ENCODE results near the gene IFIT2.
"Not testable (repeated sequence)": the region's sequence is repeated elsewhere in the genome, so short reads cannot be mapped to it uniquely, and the experiment has no call there.

Gene IFIT2

DNA sequence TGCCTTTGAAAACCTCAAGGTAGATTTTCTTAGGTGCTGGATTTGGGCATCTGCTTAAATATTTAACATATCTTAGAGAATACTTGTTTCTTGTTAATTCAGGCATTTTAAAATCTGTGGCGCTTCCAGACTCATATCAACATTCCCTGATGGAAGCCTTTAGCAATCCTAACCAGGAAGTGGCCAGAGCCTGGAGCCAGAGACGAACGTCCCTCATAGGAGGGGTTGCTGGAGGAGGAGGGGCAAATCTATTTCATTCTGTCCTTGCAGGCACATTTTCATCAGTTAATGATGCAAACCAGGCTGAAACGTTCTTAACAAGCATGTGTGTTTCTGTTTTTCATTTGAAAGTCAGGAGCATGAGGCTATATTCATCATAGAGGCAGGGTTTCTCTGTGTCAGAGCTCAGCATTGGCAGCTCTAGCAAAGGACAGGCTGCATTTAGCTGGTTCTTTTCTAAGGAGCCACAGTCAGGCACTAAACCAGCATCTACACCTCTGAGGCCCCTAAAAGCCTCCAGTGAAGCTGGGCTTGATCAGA, 17.8 kb upstream of the IFIT2 start:
- Histone ChIP-seq H4K20me1 (no peaks in the 10 kb centered on the region), H3K4me3 (no peak overlapping the region), H3K4me1 (peaks cover 0 to 22% (median 2%) of the 10 kb centered on the region in 10 experiments; a peak in 8 of 20 replicates), H3K9ac (peak overlapping the region in 1 of 11 experiments; percentile 9; a peak in 1 of 22 replicates), H3K36me3 (no peaks in the 10 kb centered on the region), H3K9me3 (replicated peaks in 1 of 11) (peaks cover 0 to 15% (median 11%) of the 10 kb centered on the region in 11 experiments; a peak in 17 of 22 replicates), H3K27me3 (no peaks in the 10 kb centered on the region), H3K4me2 (0 out of 22 replicates have a peak overlapping the region, but pooled peaks of 2 of the 11 experiments have one; percentile 11 to 26), H3K27ac (no peak overlapping the region)
- no peak for TF ChIP-seq Cebpa-rat (IDR thresholded peaks at IDR 0.05)

DNA sequence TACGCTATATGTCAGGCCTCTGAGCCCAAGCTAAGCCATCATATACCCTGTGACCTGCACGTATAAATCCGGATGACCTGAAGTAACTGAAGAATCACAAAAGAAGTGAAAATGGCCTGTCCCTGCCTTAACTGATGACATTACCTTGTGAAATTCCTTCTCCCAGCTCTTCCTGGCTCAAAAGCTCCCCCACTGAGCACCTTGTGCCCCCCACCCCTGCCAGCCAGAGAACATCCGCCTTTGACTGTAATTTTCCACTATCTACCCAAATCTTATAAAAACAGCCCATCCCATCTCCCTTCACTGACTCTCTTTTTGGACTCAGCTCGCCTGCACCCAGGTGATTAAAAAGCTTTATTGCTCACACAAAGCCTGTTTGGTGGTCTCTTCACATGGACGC, 17.1 kb upstream of the IFIT2 start:
- H3K9me3 ChIP-seq (replicated peaks in 1 of 11), result peaks cover 0 to 22% (median 11%) of the 10 kb centered on the region in 11 experiments; a peak in 17 of 22 replicates
- H3K4me1 ChIP-seq, result peaks cover 0 to 17% (median 2%) of the 10 kb centered on the region in 10 experiments; a peak in 7 of 20 replicates
- H3K36me3 ChIP-seq, H3K4me2 ChIP-seq, H3K27ac ChIP-seq, H3K9ac ChIP-seq, H3K27me3 ChIP-seq, H4K20me1 ChIP-seq, H3K4me3 ChIP-seq: not testable (repeated sequence)

DNA sequence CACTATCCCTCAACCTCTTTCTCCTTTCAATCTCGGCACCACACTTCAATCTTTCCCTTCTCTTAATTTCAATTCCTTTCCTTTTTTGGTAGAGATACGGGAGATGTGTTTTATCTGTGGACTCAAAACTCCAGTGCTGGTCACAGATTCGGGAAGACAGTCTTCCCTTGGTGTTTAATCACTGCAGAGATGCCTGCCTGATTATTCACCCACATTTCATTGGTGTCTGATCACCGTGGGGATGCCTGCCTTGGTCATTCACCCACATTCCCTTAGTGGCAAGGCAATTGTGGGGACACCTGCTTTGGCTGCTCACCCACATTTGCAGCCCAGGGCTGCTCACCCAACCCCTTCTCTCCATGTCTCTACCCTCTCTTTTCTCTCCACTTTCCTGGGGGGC, 16.5 kb upstream of the IFIT2 start:
- H3K27me3 ChIP-seq, H4K20me1 ChIP-seq, H3K4me2 ChIP-seq, H3K9ac ChIP-seq, H3K27ac ChIP-seq, H3K36me3 ChIP-seq, H3K4me3 ChIP-seq: not testable (repeated sequence)
- Histone ChIP-seq H3K4me1 (peaks cover 0 to 17% (median 2%) of the 10 kb centered on the region in 10 experiments; a peak in 7 of 20 replicates), H3K9me3 (replicated peaks in 1 of 11) (peaks cover 0 to 23% (median 11%) of the 10 kb centered on the region in 11 experiments; a peak in 17 of 22 replicates)

DNA sequence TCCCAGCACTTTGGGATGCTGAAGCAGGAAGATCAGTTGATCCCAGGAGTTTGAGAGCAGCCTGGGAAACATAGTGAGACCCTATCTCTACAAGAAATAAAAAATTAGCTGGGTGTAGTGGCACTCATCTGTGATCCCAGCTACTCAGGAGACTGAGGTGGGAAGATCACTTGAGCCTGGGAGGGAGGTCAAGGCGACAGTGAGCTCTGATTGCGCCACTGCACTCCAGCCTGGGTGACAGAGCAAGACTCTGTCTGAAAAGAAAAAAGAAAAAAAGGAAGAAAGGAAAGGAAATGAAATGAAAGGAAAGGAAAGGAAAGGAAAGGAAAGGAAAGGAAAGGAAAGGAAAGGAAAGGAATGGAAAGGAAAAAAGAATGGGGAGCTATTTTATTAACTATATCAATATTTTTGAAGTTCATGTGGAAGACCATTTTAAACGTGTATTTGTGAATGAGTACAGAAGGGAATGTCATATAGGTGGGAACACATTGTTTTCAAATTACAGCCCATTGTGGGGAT, 7.1 kb upstream of the IFIT2 start:
- TF ChIP-seq Cebpa-rat (IDR thresholded peaks at IDR 0.05), result no peak
- no peaks in the 10 kb centered on the region for H4K20me1 ChIP-seq
- H3K4me3 ChIP-seq, result 0 out of 20 replicates have a peak overlapping the region, but pooled peaks of 1 of the 10 experiments have one; percentile 20
- peaks cover 13 to 56% (median 29%) of the 10 kb centered on the region in 11 experiments for H3K9me3 ChIP-seq (replicated peaks in 1 of 11)
- H3K27ac ChIP-seq, result peak overlapping the region in 9 of 11 experiments; percentile 41 to 94 (median 87); a peak in 19 of 22 replicates
- H3K27me3 ChIP-seq, result no peaks in the 10 kb centered on the region
- peak overlapping the region in 4 of 11 experiments; percentile 64 to 78 (median 75); a peak in 5 of 22 replicates for H3K9ac ChIP-seq
- peak overlapping the region in 9 of 11 experiments; percentile 61 to 88 (median 76); a peak in 16 of 22 replicates for H3K4me2 ChIP-seq
- peaks cover 16 to 61% (median 44%) of the 10 kb centered on the region in 10 experiments for H3K4me1 ChIP-seq
- no peaks in the 10 kb centered on the region for H3K36me3 ChIP-seq

DNA sequence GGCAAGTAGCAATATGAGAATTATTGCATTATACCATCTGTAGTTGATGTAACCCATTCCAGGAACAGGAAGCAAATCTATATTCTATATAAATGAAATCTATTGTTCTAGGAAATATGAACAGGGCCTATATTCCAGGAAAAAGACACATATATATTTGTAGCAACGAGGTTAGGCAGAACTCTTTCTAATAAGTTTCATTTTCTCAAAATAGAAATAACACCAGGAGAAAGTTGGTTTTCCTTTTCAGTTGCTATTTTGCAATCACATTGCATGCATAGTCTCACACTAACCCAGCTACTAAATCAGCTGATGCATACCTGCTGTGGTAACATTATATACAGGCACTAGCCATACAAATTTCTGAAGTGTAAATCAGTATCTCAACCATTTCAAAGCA, 6.2 kb upstream of the IFIT2 start:
- Histone ChIP-seq H3K4me1 (peaks cover 17 to 69% (median 49%) of the 10 kb centered on the region in 10 experiments), H3K4me3 (peak overlapping the region in 2 of 10 experiments; percentile 7 to 20; a peak in 4 of 20 replicates), H3K9me3 (replicated peaks in 1 of 11) (peaks cover 13 to 56% (median 32%) of the 10 kb centered on the region in 11 experiments), H3K27ac (peak overlapping the region; percentile 55 to 94 (median 85); a peak in 21 of 22 replicates), H4K20me1 (no peaks in the 10 kb centered on the region), H3K4me2 (peak overlapping the region; percentile 20 to 88 (median 70)), H3K9ac (peak overlapping the region in 8 of 11 experiments; percentile 47 to 78 (median 68); a peak in 13 of 22 replicates), H3K36me3 (no peaks in the 10 kb centered on the region), H3K27me3 (no peaks in the 10 kb centered on the region)
- peak in 2 of 11 experiments; percentile 52 to 61; a peak in 3 of 22 replicates for TF ChIP-seq Cebpa-rat (IDR thresholded peaks at IDR 0.05)

DNA sequence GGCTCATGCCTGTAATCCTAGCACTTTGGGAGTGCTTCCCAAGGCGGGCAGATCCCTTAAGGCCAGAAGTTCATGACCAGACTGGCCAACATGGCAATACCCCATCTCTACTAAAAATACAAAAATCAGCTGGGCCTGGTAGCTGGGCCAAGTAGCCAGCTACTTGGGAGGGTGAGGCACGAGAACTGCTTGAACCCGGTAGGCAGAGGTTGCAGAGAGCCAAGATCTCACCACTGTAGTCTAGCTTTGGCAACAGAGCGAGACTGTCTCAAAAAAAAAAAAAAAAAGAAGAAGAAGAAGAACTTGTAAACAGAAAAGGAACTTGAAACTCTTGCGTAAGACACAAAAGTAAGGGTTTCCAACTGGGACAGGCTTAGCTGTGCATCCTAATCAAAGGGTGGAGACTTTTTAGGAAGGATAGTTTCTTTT, 5.6 kb upstream of the IFIT2 start:
- Histone ChIP-seq H3K36me3 (no peaks in the 10 kb centered on the region), H3K4me2 (peak overlapping the region; percentile 20 to 88 (median 70); a peak in 21 of 22 replicates), H3K4me1 (peaks cover 23 to 75% (median 56%) of the 10 kb centered on the region in 10 experiments), H3K27me3 (no peaks in the 10 kb centered on the region), H3K9me3 (replicated peaks in 1 of 11) (peaks cover 13 to 56% (median 32%) of the 10 kb centered on the region in 11 experiments), H3K4me3 (peak overlapping the region in 3 of 10 experiments; percentile 7 to 31 (median 20); a peak in 5 of 20 replicates), H4K20me1 (no peaks in the 10 kb centered on the region), H3K27ac (peak overlapping the region; percentile 55 to 94 (median 85); a peak in 21 of 22 replicates), H3K9ac (peak overlapping the region in 9 of 11 experiments; percentile 29 to 78 (median 68); a peak in 15 of 22 replicates)
- peak; percentile 67 to 97 (median 88); a peak in 21 of 22 replicates for TF ChIP-seq Cebpa-rat (IDR thresholded peaks at IDR 0.05)

DNA sequence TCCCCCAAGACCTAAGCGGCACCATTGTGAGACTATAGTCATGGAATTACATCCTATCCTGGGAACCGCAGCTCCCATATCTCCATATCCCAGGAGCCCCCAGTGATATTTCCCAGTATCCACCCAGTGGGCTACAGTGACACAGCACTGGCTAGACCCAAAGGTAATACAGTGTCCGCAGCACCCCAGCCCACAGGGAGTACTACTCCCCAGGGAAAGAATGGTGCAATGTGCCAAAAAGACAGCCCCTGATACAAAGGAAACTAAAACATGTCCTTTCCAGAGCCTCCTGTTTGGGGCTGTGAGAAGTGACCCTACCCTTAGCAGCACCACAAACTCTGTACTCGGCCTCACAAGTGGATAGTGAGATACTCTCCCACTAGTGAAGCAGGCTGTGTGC, 4.5 kb upstream of the IFIT2 start:
- no peak for TF ChIP-seq Cebpa-rat (IDR thresholded peaks at IDR 0.05)
- H3K27ac ChIP-seq, result peak overlapping the region in 10 of 11 experiments; percentile 42 to 94 (median 86); a peak in 19 of 22 replicates
- H4K20me1 ChIP-seq, result no peaks in the 10 kb centered on the region

DNA sequence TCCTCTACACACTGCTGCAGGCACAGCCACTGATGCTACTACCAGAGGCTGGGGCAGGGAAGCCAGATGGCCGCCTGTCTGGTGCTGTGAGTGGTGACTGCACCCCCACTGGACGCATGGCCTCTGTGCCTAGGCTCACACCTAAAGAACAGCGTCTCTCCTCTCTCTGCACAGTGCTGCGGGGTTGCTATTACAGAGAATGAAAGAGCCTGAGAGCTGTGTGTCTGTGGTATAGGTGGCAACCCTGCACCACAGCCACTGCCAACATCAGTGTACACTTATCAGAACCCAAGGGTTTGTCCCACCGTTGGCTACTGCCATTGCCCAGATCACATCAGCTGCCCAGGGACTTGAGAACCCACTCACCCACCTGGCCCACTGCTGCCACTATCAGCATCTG, 4.1 kb upstream of the IFIT2 start:
- TF ChIP-seq Cebpa-rat (IDR thresholded peaks at IDR 0.05), result no peak
- Histone ChIP-seq H3K4me1 (peaks cover 34 to 80% (median 63%) of the 10 kb centered on the region in 10 experiments), H3K4me2 (peak overlapping the region in 8 of 11 experiments; percentile 67 to 88 (median 78); a peak in 17 of 22 replicates), H3K9me3 (replicated peaks in 1 of 11) (peaks cover 6 to 43% (median 32%) of the 10 kb centered on the region in 11 experiments), H4K20me1 (no peaks in the 10 kb centered on the region), H3K27me3 (no peaks in the 10 kb centered on the region), H3K36me3 (no peaks in the 10 kb centered on the region), H3K9ac (peak overlapping the region in 5 of 11 experiments; percentile 59 to 76 (median 68); a peak in 7 of 22 replicates), H3K27ac (peak overlapping the region in 10 of 11 experiments; percentile 42 to 94 (median 86); a peak in 19 of 22 replicates), H3K4me3 (peak overlapping the region in 1 of 10 experiments; percentile 2; a peak in 1 of 20 replicates)

More for the DNA sequence above, 4.5 kb upstream of the IFIT2 start:
- H3K4me3 ChIP-seq, result peak overlapping the region in 2 of 10 experiments; percentile 2 to 26; a peak in 1 of 20 replicates
- H3K36me3 ChIP-seq, result no peaks in the 10 kb centered on the region
- H3K4me1 ChIP-seq, result peaks cover 30 to 76% (median 59%) of the 10 kb centered on the region in 10 experiments
- H3K9ac ChIP-seq, result peak overlapping the region in 6 of 11 experiments; percentile 59 to 76 (median 68); a peak in 10 of 22 replicates
- peaks cover 10 to 47% (median 32%) of the 10 kb centered on the region in 11 experiments for H3K9me3 ChIP-seq (replicated peaks in 1 of 11)
- no peaks in the 10 kb centered on the region for H3K27me3 ChIP-seq
- H3K4me2 ChIP-seq, result peak overlapping the region in 9 of 11 experiments; percentile 61 to 88 (median 76); a peak in 17 of 22 replicates
